Natural killer cell (primary cell): ENCODE results near the gene CDCP2. TPM values are rescaled to one million over a fixed set of nuclear protein-coding genes. Genes with fewer than 3 reads are reported as not detected.

Experiments
- ATAC-seq, 3 donors: fragments of 150-1000 bp in 2 of 3; fragments of 200-7000 bp in 1 of 3; cut with Tn5 transposase; 1 replicate in 1 of 3; 2 replicates in 2 of 3; pipeline ENCODE4 v1.10.0; 2021; ENCODE audit warnings: mild to moderate bottlenecking in 2 of 3, moderate library complexity in 2 of 3
- DNase-seq, 2 donors: peaks; one replicate each; pipeline versions ENCODE4 v3.0.0 to v3.0.0-alpha.2; 2013 to 2021; ENCODE audit warnings: mixed read lengths in 1 of 2
- H3K27ac ChIP-seq: one replicate; pipeline ENCODE4 v1.5.1; 2013; ENCODE audit warnings: mild to moderate bottlenecking, low read length
- H3K27me3 ChIP-seq: one replicate; pipeline ENCODE4 v1.6.1; 2013; ENCODE audit warnings: low read length; ENCODE audit not compliant: control insufficient read depth, insufficient read depth
- H3K36me3 ChIP-seq: one replicate; pipeline ENCODE4 v1.6.1; 2013; ENCODE audit warnings: low read length; ENCODE audit not compliant: control insufficient read depth, insufficient read depth
- H3K4me1 ChIP-seq: one replicate; pipeline ENCODE4 v1.6.1; 2013; ENCODE audit warnings: low read length; ENCODE audit not compliant: control insufficient read depth, insufficient read depth
- H3K4me3 ChIP-seq: one replicate; pipeline ENCODE4 v1.5.1; 2013; ENCODE audit warnings: low read length
- H3K9me3 ChIP-seq: one replicate; pipeline ENCODE4 v1.6.1; 2013; ENCODE audit warnings: low read length; ENCODE audit not compliant: control insufficient read depth, insufficient read depth
- H3K27ac Mint-ChIP-seq, 2 donors: one replicate each; pipeline ENCODE4 v1.8.0; 2022; ENCODE audit warnings: mild to moderate bottlenecking in 2 of 2, mixed read lengths in 2 of 2, moderate library complexity in 1 of 2
- H3K27me3 Mint-ChIP-seq, 2 donors: one replicate each; pipeline ENCODE4 v1.8.0; 2022; ENCODE audit warnings: low read depth in 2 of 2, mixed read lengths in 2 of 2
- H3K36me3 Mint-ChIP-seq: one replicate; pipeline ENCODE4 v1.8.0; 2022; ENCODE audit warnings: mixed read lengths
- H3K4me1 Mint-ChIP-seq, 2 donors: one replicate each; pipeline ENCODE4 v1.8.0; 2022; ENCODE audit warnings: mixed read lengths in 2 of 2
- H3K4me3 Mint-ChIP-seq: one replicate; pipeline ENCODE4 v1.8.0; 2022; ENCODE audit warnings: mild to moderate bottlenecking, moderate library complexity, mixed read lengths
- H3K9me3 Mint-ChIP-seq, 2 donors: one replicate each; pipeline ENCODE4 v1.8.0; 2022; ENCODE audit warnings: mixed read lengths in 2 of 2
- CTCF ChIP-seq: fragments of 200-600 bp; IDR thresholded peaks from one replicate; pipeline ENCODE4 v1.8.0; 2022; ENCODE audit warnings: antibody characterized with exemption
- WGBS: methylation state at CpG from one replicate; pipeline ENCODE4 v1.1.7; 2013; ENCODE audit warnings: missing lambda C conversion rate; ENCODE audit not compliant: insufficient coverage; 5-methylcytosine and 5-hydroxymethylcytosine counted together
- intact Hi-C: fragments of 100-400 bp; cut with micrococcal nuclease; formaldehyde crosslinking; loops from one replicate; pipeline ENCODE4 v1.14.2; 2022
- total RNA-seq, 4 donors: library from RNA; stranded (reverse); fragments of 120-200 nt in 1 of 4; gene quantifications; one replicate each; pipeline versions ENCODE4 v1.2.3 to v1.2.4, GENCODE V29; 2013 to 2022

CDCP2 gene
- total RNA-seq, 3 donors from 2014 or later (not counting 1 experiment from before 2014, with no cell fraction given): 0.30 TPM; not detected in 2

DNA sequence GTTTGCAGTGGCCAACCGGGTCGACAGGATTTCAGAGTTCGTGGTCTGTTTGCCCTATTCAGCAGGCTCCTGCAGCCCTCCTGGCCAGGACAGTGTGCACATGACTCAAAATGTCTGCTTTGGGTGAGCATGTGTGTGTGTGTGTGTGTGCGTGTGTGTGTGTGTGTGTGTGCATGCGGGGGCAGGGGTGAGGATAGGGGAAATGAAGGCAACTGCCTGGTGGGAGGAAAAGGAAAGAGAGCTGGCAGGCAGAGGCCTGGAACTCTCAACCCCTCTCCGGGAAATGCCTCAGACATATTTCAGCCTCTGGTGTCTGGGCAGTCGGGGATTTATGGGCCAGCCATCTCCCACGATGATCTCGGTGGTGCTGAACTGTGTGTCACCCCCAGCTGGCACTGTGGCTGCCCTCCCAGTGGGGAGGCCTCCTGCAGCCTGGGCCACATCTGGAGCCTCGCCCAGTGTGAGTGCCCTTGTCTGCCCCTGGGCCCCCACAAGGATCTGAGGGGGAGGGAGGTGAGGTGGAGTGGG is 15.2 kb downstream of the CDCP2 start:
- intact Hi-C loops: no loop called here
- 45% methylated on average over 10 of the region's 10 CpGs for WGBS

DNA sequence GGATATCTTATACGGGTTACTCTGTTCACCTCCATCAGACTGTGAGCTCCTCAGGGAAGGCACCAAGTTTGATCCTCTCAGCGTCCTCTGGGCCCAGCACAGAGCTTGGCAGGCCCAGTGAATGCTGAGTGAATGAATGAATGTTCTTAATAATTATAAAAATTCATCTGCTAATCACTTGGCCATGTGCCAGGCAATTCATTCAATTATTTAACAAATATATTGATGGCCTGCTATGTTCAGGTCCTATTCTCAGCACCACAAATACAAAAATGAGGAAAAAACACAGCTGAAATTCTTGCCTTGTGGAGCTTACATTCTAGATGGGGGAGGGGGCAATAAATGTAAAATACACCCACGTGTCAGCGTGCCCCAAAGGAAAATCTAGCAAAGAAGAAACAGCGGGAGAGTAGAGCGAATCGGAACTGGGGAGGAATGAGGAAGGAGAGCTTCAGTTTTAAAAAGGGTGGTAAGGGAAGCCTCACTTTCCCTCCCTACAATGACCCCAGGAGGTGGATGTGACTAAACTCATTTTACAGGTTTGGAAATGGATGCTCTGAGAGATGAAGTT is 15.8 kb downstream of the CDCP2 start:
- no peak for TF ChIP-seq CTCF
- H3K4me1 Mint-ChIP-seq: no peaks in the 10 kb centered on the region
- H3K4me1 ChIP-seq: no peaks in the 10 kb centered on the region
- H3K27ac Mint-ChIP-seq: no peak overlapping the region
- H3K4me3 Mint-ChIP-seq: no peak overlapping the region
- no peaks in the 10 kb centered on the region for H3K36me3 ChIP-seq
- intact Hi-C loops: no loop called here
- WGBS: 94% methylated on average over 6 of the region's 7 CpGs
- no peak overlapping the region for H3K4me3 ChIP-seq
- no peak for DNase-seq
- no peaks in the 10 kb centered on the region for H3K9me3 ChIP-seq
- H3K9me3 Mint-ChIP-seq: no peaks in the 10 kb centered on the region
- H3K27me3 ChIP-seq: no peaks in the 10 kb centered on the region
- no peaks in the 10 kb centered on the region for H3K27me3 Mint-ChIP-seq
- H3K27ac ChIP-seq: no peak overlapping the region
- no peak for ATAC-seq
- H3K36me3 Mint-ChIP-seq: no peaks in the 10 kb centered on the region

More for the DNA sequence above, 15.2 kb downstream of the CDCP2 start:
- no peaks in the 10 kb centered on the region for H3K36me3 ChIP-seq
- DNase-seq (no peak), ATAC-seq (no peak)
- no peaks in the 10 kb centered on the region for H3K27me3 ChIP-seq
- H3K4me3 ChIP-seq: no peak overlapping the region
- no peaks in the 10 kb centered on the region for H3K4me1 ChIP-seq
- Mint-ChIP-seq H3K27ac (no peak overlapping the region), H3K27me3 (no peaks in the 10 kb centered on the region), H3K4me3 (no peak overlapping the region), H3K36me3 (no peaks in the 10 kb centered on the region), H3K9me3 (no peaks in the 10 kb centered on the region), H3K4me1 (no peaks in the 10 kb centered on the region)
- no peaks in the 10 kb centered on the region for H3K9me3 ChIP-seq
- TF ChIP-seq CTCF: no peak
- H3K27ac ChIP-seq: no peak overlapping the region

DNA sequence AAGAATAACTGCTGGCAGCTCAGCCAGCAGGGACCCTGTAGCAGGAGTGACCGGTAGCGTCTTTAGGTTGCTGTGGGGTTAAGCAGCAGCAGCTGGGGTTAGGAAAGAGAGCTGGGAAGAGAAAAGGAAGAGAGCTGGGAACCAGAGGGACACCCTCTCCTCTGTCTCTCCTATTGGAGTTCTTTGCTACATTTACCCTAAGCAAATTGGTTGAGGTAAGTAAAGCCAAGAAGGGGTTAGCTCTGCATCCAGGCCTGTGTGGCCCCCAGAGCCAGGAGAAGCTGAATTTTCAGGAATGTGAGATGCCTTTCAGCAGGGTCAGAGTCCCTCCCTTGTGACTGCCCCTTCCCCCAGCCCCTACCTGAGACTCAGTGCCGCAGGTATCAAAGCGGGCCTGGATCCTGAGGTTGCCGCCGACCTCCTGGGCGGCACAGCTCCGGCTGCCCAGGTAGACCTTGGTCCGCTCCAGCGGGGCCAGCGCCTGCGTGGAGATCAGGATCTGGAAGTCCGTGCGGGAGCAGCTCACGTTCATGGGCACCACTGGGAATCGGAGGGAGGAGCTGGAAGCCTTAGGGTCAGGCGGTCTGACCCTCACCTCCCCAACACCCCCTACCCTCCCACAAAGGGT is 16.4 kb downstream of the CDCP2 start:
- DNase-seq (no peak), ATAC-seq (no peak)
- WGBS: 98% methylated on average over 14 of the region's 17 CpGs
- no peaks in the 10 kb centered on the region for H3K36me3 Mint-ChIP-seq
- peaks cover 0 to 4% of the 10 kb centered on the region in 2 donors for H3K27me3 Mint-ChIP-seq
- no peaks in the 10 kb centered on the region for H3K4me1 Mint-ChIP-seq
- Histone ChIP-seq H3K27ac (no peak overlapping the region), H3K4me3 (no peak overlapping the region), H3K27me3 (no peaks in the 10 kb centered on the region), H3K4me1 (no peaks in the 10 kb centered on the region), H3K9me3 (no peaks in the 10 kb centered on the region), H3K36me3 (no peaks in the 10 kb centered on the region)
- intact Hi-C loops: no loop called here
- no peak overlapping the region for H3K4me3 Mint-ChIP-seq
- TF ChIP-seq CTCF: no peak
- H3K9me3 Mint-ChIP-seq: no peaks in the 10 kb centered on the region
- H3K27ac Mint-ChIP-seq: no peak overlapping the region
